ENCODE results near the gene CXCL8. TPM values are rescaled to one million over a fixed set of nuclear protein-coding genes. Genes with fewer than 3 reads are reported as not detected.

The CXCL8 gene
- polyA plus RNA-seq, 1 donor from 2014 or later: not detected

DNA sequence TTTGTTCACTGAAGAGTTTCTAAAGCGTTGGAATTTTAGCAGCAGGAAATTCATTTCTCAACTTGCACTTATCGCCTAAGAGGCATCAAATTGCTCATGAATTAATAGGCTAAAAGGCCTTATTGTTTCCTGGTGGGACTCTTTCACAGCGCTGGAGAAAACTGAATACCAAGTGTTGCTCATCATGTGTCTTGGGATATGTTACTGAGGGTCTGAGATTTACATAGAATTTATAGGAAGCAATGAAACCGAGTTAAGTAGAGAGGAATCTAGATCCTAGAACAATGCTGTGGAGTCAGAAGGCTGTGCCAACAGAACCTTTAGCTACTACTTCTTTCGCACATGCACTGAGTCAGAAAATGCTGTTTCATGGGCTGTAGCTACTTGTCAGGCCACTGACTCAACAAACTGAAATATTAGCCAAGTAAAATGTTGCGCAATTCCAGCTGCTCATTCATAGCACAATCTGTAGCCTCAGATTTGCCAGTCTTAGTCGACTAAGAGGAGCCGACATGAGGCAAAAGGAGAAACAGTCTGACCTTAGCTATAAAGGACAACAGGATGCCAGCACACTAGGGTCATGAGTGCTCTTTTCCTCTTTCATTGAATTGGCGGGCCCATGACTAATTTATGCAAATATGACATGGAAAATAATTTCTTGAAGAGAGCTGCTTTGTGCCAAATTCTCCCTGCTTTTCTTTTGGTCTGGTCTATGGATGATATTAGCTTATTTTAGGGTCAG lies 35.9 kb upstream of the CXCL8 start:
- no peak for TF ChIP-seq EP300 (conservative IDR thresholded peaks at IDR 0.05; ENCODE audit: poor library complexity, severe bottlenecking)
- TF ChIP-seq, protein P1, sequence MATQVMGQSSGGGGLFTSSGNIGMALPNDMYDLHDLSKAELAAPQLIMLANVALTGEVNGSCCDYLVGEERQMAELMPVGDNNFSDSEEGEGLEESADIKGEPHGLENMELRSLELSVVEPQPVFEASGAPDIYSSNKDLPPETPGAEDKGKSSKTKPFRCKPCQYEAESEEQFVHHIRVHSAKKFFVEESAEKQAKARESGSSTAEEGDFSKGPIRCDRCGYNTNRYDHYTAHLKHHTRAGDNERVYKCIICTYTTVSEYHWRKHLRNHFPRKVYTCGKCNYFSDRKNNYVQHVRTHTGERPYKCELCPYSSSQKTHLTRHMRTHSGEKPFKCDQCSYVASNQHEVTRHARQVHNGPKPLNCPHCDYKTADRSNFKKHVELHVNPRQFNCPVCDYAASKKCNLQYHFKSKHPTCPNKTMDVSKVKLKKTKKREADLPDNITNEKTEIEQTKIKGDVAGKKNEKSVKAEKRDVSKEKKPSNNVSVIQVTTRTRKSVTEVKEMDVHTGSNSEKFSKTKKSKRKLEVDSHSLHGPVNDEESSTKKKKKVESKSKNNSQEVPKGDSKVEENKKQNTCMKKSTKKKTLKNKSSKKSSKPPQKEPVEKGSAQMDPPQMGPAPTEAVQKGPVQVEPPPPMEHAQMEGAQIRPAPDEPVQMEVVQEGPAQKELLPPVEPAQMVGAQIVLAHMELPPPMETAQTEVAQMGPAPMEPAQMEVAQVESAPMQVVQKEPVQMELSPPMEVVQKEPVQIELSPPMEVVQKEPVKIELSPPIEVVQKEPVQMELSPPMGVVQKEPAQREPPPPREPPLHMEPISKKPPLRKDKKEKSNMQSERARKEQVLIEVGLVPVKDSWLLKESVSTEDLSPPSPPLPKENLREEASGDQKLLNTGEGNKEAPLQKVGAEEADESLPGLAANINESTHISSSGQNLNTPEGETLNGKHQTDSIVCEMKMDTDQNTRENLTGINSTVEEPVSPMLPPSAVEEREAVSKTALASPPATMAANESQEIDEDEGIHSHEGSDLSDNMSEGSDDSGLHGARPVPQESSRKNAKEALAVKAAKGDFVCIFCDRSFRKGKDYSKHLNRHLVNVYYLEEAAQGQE (IDR thresholded peaks at IDR 0.05; ENCODE audit: borderline replicate concordance): no peak
- TF ChIP-seq MXI1 (conservative IDR thresholded peaks at IDR 0.05; ENCODE audit: poor library complexity, severe bottlenecking): no peak
- TF ChIP-seq POLR2AphosphoS5 (IDR thresholded peaks at IDR 0.05): no peak
- no peak for TF ChIP-seq SMC3 (conservative IDR thresholded peaks at IDR 0.05; ENCODE audit: poor library complexity)
- TF ChIP-seq, protein P2, sequence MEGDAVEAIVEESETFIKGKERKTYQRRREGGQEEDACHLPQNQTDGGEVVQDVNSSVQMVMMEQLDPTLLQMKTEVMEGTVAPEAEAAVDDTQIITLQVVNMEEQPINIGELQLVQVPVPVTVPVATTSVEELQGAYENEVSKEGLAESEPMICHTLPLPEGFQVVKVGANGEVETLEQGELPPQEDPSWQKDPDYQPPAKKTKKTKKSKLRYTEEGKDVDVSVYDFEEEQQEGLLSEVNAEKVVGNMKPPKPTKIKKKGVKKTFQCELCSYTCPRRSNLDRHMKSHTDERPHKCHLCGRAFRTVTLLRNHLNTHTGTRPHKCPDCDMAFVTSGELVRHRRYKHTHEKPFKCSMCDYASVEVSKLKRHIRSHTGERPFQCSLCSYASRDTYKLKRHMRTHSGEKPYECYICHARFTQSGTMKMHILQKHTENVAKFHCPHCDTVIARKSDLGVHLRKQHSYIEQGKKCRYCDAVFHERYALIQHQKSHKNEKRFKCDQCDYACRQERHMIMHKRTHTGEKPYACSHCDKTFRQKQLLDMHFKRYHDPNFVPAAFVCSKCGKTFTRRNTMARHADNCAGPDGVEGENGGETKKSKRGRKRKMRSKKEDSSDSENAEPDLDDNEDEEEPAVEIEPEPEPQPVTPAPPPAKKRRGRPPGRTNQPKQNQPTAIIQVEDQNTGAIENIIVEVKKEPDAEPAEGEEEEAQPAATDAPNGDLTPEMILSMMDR (IDR thresholded peaks at IDR 0.05; ENCODE audit: poor library complexity, severe bottlenecking): no peak
- no peak for TF ChIP-seq EZH2 (IDR thresholded peaks at IDR 0.05; ENCODE audit: borderline replicate concordance, insufficient read depth, low read length, poor library complexity, severe bottlenecking)
- no peak for TF ChIP-seq RAD21 (conservative IDR thresholded peaks at IDR 0.05)
- TF ChIP-seq TAF1 (IDR thresholded peaks at IDR 0.05; ENCODE audit: low read depth): no peak
- Histone ChIP-seq H3K9me2 (ENCODE audit: insufficient read depth, low read length) (no peaks in the 10 kb centered on the region), H3K4me3 (ENCODE audit: low read length) (no peak overlapping the region), H3F3A (ENCODE audit: insufficient read depth, low read length, poor library complexity, severe bottlenecking) (no peaks in the 10 kb centered on the region), H3K4me2 (ENCODE audit: low read length) (no peak overlapping the region), H3K9ac (ENCODE audit: low read length) (no peak overlapping the region), H3K36me3 (ENCODE audit: insufficient read depth, low read length) (no peaks in the 10 kb centered on the region), H2AFZ (ENCODE audit: low read depth, low read length) (no peak overlapping the region), H3K27ac (ENCODE audit: low read length) (no peak overlapping the region), H4K20me1 (ENCODE audit: insufficient read depth) (no peaks in the 10 kb centered on the region), H3K9me3 (ENCODE audit: low read length) (no peaks in the 10 kb centered on the region), H3K79me2 (replicated peaks; ENCODE audit: insufficient read depth, low read length) (no peaks in the 10 kb centered on the region), H3K27me3 (ENCODE audit: insufficient read depth, low read depth, low read length) (no peaks in the 10 kb centered on the region)

DNA sequence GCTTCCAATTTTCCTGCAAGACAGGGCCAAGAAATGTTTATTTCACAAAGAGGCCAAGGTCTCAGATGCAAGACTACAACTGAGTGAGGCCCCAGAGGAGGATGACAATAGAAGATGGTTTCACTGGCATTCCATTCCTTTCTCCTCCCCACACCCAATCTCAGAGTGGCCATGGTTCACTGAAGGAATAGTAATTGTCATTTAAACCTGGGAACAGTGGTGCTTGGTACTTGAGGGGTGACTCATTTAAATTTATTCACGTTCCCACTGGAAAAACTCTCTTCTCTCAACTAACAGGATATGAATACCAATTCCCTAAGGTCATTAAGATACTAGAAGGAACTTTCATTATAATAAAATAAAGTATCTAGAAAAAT lies 35.3 kb upstream of the CXCL8 start:
- Histone ChIP-seq H3K79me2 (replicated peaks; ENCODE audit: insufficient read depth, low read length) (no peaks in the 10 kb centered on the region), H3K9me3 (ENCODE audit: low read length) (no peaks in the 10 kb centered on the region), H3K9ac (ENCODE audit: low read length) (no peak overlapping the region), H4K20me1 (ENCODE audit: insufficient read depth) (no peaks in the 10 kb centered on the region), H3K27ac (ENCODE audit: low read length) (no peak overlapping the region), H3F3A (ENCODE audit: insufficient read depth, low read length, poor library complexity, severe bottlenecking) (no peaks in the 10 kb centered on the region), H2AFZ (ENCODE audit: low read depth, low read length) (no peak overlapping the region), H3K36me3 (ENCODE audit: insufficient read depth, low read length) (no peaks in the 10 kb centered on the region), H3K4me3 (ENCODE audit: low read length) (no peak overlapping the region), H3K9me2 (ENCODE audit: insufficient read depth, low read length) (no peaks in the 10 kb centered on the region), H3K4me2 (ENCODE audit: low read length) (no peak overlapping the region), H3K27me3 (ENCODE audit: insufficient read depth, low read depth, low read length) (no peaks in the 10 kb centered on the region)
- TF ChIP-seq TAF1 (IDR thresholded peaks at IDR 0.05; ENCODE audit: low read depth) (no peak), MXI1 (conservative IDR thresholded peaks at IDR 0.05; ENCODE audit: poor library complexity, severe bottlenecking) (no peak), RAD21 (conservative IDR thresholded peaks at IDR 0.05) (no peak), POLR2AphosphoS5 (IDR thresholded peaks at IDR 0.05) (no peak), EZH2 (IDR thresholded peaks at IDR 0.05; ENCODE audit: borderline replicate concordance, insufficient read depth, low read length, poor library complexity, severe bottlenecking) (no peak)

Measured in neural cell (in vitro differentiated cells).